Thymus (tissue), 11 donors: ENCODE data around the gene ADCK1. TPM values are rescaled to one million over a fixed set of nuclear protein-coding genes. Genes with fewer than 3 reads are reported as not detected.
"Not testable (repeated sequence)": the region's sequence is repeated elsewhere in the genome, so short reads cannot be mapped to it uniquely, and the experiment has no call there.

Source experiments
- DNase-seq, 9 donors: peaks; one replicate each; pipeline ENCODE4 v3.0.0-alpha.2; 2013; ENCODE audit warnings: low spot score in 9 of 9, low read depth in 6 of 9, missing footprints in 1 of 9
- H3K27ac ChIP-seq, 2 donors: one replicate each; pipeline ENCODE4 v1.5.1; 2013; ENCODE audit warnings: control low read depth in 1 of 2, low read depth in 1 of 2, low read length in 1 of 2, mild to moderate bottlenecking in 1 of 2, moderate library complexity in 1 of 2
- H3K27me3 ChIP-seq, 2 donors: one replicate each; pipeline ENCODE4 v1.5.1; 2013; ENCODE audit warnings: low read length in 1 of 2; ENCODE audit not compliant: control insufficient read depth in 2 of 2, insufficient read depth in 1 of 2
- H3K36me3 ChIP-seq, 2 donors: one replicate each; pipeline ENCODE4 v1.5.1; 2013; ENCODE audit warnings: low read length in 1 of 2, mild to moderate bottlenecking in 1 of 2, moderate library complexity in 1 of 2; ENCODE audit not compliant: control insufficient read depth in 2 of 2, insufficient read depth in 2 of 2
- H3K4me1 ChIP-seq, 2 donors: one replicate each; pipeline ENCODE4 v1.5.1; 2013; ENCODE audit warnings: low read length in 2 of 2; ENCODE audit not compliant: control insufficient read depth in 2 of 2, insufficient read depth in 2 of 2
- H3K4me3 ChIP-seq, 2 donors: one replicate each; pipeline ENCODE4 v1.5.1; 2013; ENCODE audit warnings: low read length in 2 of 2, control low read depth in 1 of 2, mild to moderate bottlenecking in 1 of 2
- H3K9me3 ChIP-seq, 2 donors: one replicate each; pipeline ENCODE4 v1.5.1; 2013; ENCODE audit warnings: low read length in 1 of 2, mild to moderate bottlenecking in 1 of 2; ENCODE audit not compliant: control insufficient read depth in 2 of 2, insufficient read depth in 1 of 2
- WGBS: extraction: QIAGEN DNeasy Blood & Tissue Kit; methylation state at CpG from one replicate; pipeline ENCODE4 v1.1.7; 2013; 5-methylcytosine and 5-hydroxymethylcytosine counted together
- polyA plus RNA-seq: library from polyadenylated mRNA; stranded (reverse); fragments of 200-250 nt; gene quantifications from one replicate; pipeline ENCODE4 v1.2.3, GENCODE V29; 2013
- total RNA-seq: library from RNA; stranded (reverse); fragments of 120-200 nt; gene quantifications from one replicate; pipeline ENCODE4 v1.2.4, GENCODE V29; 2013
- donor health status: healthy.

ADCK1 gene
- total and polyA plus RNA-seq, 2 donors: 2.8 to 8.7 TPM

DNA sequence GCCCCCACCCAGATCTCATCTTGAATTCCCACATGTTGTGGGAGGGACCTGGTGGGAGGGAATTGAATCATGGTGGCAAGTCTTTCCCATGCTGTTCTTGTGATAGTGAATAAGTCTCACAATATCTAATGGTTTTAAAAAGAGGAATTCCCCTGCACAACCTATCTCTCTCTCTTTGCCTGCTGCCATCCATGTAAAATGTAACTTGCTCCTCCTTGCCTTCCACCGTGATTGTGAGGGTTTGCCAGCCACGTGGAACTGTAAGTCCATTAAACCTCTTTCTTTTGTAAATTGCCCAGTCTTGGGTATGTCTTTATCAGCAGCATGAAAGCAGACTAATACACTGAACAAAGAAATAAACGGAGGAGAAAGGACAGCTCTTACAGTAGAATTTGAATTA is 159.8 kb downstream of the ADCK1 start:
- H3K36me3 ChIP-seq, H3K4me1 ChIP-seq, H3K27me3 ChIP-seq, DNase-seq, H3K4me3 ChIP-seq, H3K27ac ChIP-seq, H3K9me3 ChIP-seq: not testable (repeated sequence)
- 69% methylated on average over 3 of the region's 3 CpGs for WGBS

DNA sequence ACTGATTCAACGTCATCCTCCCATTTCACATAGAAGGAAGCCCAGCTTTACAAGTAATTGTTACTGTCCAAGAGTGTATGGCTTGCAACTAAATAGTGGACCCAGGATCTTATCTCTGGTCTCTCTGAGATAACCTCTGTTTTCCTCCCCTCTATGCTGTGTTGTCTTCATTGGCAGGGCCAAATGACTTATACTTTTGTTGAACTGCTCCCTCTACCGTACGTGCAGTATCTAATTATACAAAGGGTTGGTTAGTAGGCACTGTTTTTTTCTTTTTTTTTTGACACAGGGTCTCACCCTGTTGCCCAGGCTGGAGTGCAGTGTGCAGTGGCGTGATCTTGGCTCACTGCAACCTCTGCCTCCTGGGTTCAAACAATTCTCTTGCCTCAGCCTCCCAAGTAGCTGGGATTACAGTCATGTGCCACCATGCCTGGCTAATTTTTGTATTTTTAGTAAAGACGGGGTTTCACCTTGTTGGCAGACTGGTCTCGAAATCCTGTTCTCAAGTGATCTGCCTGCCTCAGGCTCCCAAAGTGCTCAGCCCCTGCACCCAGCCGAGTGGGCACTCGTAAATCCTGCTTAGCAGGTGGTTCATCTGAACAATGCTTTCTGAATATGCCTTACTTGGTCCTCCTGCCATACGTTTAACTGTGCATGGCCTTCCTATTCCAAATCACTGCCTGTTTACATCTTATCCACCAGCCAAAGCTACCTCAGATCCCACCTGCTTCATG is 162.1 kb downstream of the ADCK1 start:
- no peaks in the 10 kb centered on the region for H3K36me3 ChIP-seq
- peaks cover 11% of the 10 kb centered on the region in 2 donors for H3K27me3 ChIP-seq
- H3K27ac ChIP-seq: no peak overlapping the region
- 95% methylated on average over 9 of the region's 9 CpGs for WGBS
- H3K4me3 ChIP-seq: no peak overlapping the region
- H3K4me1 ChIP-seq: peaks cover 0 to 3% of the 10 kb centered on the region in 2 donors
- DNase-seq: no peak
- no peaks in the 10 kb centered on the region for H3K9me3 ChIP-seq

DNA sequence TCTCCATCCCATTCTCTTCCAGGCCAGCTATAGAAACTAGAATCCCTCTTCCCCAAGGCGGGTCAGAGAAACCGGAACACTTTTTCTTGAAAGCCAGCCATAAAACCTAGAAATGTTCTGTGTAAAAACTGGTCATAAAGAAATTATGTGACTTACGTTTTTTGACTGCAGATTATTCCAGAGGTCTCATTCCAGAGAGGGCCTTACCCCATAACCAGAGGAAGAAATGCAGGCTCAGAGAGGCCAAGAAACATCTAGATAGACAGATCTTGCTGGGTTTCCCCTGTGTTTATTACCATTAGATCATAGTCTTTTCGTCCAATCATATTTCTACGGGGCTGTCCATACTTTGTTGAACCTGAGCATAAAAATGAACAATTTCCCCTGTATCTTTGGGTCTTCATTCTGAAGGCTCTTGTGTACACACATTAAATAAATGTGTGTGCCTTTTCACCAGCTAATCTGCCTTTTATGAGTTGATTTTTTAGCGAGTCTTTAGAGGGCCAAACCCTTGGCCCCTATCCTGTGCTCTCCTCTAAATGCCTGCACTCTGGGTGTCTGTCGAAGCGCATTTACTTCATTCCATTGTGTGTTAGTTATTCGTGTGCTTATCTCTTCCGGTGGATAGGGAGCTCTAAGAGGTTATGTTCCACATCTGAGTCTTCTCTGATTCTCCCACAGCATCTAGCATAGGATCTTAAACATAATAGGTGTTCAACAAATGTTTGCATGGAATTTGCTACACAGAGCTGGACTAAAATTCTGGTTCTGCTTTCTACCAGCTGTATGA is 163.0 kb downstream of the ADCK1 start:
- no peak overlapping the region for H3K27ac ChIP-seq
- 96% methylated on average over 10 of the region's 10 CpGs for WGBS
- DNase-seq: no peak

GRCh38 chr14:77964586-77964985 is 164.7 kb downstream of the ADCK1 start:
- Histone ChIP-seq H3K36me3 (no peaks in the 10 kb centered on the region), H3K4me1 (peaks cover 0 to 3% of the 10 kb centered on the region in 2 donors), H3K27me3 (peaks cover 12 to 13% of the 10 kb centered on the region in 2 donors), H3K9me3 (no peaks in the 10 kb centered on the region), H3K4me3 (no peak overlapping the region), H3K27ac (no peak overlapping the region)
- 98% methylated on average over 3 of the region's 3 CpGs for WGBS
- no peak for DNase-seq

More for the DNA sequence above, 163.0 kb downstream of the ADCK1 start:
- Histone ChIP-seq H3K4me3 (no peak overlapping the region), H3K4me1 (peaks cover 0 to 3% of the 10 kb centered on the region in 2 donors), H3K36me3 (no peaks in the 10 kb centered on the region), H3K9me3 (no peaks in the 10 kb centered on the region), H3K27me3 (peaks cover 12 to 13% of the 10 kb centered on the region in 2 donors)

GRCh38 chr14:77965050-77965449 is 165.1 kb downstream of the ADCK1 start:
- H3K9me3 ChIP-seq: no peaks in the 10 kb centered on the region
- H3K4me3 ChIP-seq: no peak overlapping the region
- WGBS: 97% methylated on average over 4 of the region's 4 CpGs
- H3K4me1 ChIP-seq: peaks cover 0 to 3% of the 10 kb centered on the region in 2 donors
- H3K27me3 ChIP-seq: peaks cover 12 to 13% of the 10 kb centered on the region in 2 donors
- no peaks in the 10 kb centered on the region for H3K36me3 ChIP-seq
- no peak for DNase-seq
- H3K27ac ChIP-seq: no peak overlapping the region

GRCh38 chr14:77965919-77966435 is 166.1 kb downstream of the ADCK1 start:
- no peaks in the 10 kb centered on the region for H3K36me3 ChIP-seq
- DNase-seq: peak in 1 of 9 donors; percentile 28
- H3K9me3 ChIP-seq: no peaks in the 10 kb centered on the region
- 2% methylated on average over 35 of the region's 35 CpGs for WGBS
- no peak overlapping the region for H3K27ac ChIP-seq
- H3K4me1 ChIP-seq: peaks cover 0 to 3% of the 10 kb centered on the region in 2 donors
- peaks cover 12 to 13% of the 10 kb centered on the region in 2 donors for H3K27me3 ChIP-seq
- peak overlapping the region; percentile 20 to 23 for H3K4me3 ChIP-seq

- H3K4me1 ChIP-seq: peaks cover 0 to 3% of the 10 kb centered on the region in 2 donors
- H3K36me3 ChIP-seq: no peaks in the 10 kb centered on the region
- no peak for DNase-seq
- H3K9me3 ChIP-seq: no peaks in the 10 kb centered on the region
- H3K4me3 ChIP-seq: no peak overlapping the region
- 97% methylated on average over 1 of the region's 1 CpG for WGBS
- peaks cover 12 to 13% of the 10 kb centered on the region in 2 donors for H3K27me3 ChIP-seq
- no peak overlapping the region for H3K27ac ChIP-seq
Measured at GRCh38 chr14:77967110-77967509, 167.2 kb downstream of the ADCK1 start.

DNA sequence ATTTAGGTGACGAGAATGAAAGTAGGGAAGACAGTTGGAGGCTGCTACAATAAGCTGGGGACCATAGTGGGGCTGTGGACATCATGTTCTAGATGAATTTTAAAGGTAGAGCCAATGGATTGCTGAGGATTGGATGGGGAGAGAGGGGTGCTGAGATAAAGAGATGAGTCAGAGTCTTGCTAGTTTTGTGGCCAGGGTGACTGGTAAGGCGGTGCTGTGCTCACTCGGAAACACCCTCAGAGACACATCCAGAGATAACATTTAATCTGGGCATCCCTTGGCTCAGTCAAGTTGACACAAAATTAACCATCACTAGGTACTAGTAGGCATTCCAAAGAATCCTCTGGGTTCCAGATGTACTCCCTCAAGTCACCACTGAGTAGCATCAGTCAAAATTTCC is 170.7 kb downstream of the ADCK1 start:
- no peak for DNase-seq
- H3K9me3 ChIP-seq: no peaks in the 10 kb centered on the region
- H3K36me3 ChIP-seq: no peaks in the 10 kb centered on the region
- H3K27ac ChIP-seq: no peak overlapping the region
- H3K27me3 ChIP-seq: peaks cover 12 to 13% of the 10 kb centered on the region in 2 donors
- H3K4me3 ChIP-seq: no peak overlapping the region
- peaks cover 0 to 1% of the 10 kb centered on the region in 2 donors for H3K4me1 ChIP-seq
- 90% methylated on average over 3 of the region's 3 CpGs for WGBS

DNA sequence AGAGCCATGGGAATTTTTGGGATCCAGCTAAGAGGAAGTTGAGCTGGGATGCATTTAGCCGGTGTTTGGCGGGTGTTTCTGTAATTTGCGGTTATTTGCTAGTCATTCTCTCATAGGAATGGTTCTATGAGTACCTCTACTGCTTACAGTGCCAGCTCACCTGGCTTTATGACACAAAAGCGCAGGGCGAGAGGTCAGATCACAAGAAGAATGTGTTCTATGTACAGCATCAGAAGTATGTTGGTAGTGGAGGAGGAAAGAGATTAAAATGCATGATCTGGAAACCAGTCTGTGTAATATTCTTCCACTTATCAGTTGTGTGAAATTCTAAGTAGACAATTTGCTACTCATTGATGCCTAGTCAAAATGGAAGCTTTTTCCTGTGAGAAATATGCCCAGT is 173.3 kb downstream of the ADCK1 start:
- no peak overlapping the region for H3K4me3 ChIP-seq
- no peaks in the 10 kb centered on the region for H3K4me1 ChIP-seq
- WGBS: 97% methylated on average over 5 of the region's 5 CpGs
- H3K27ac ChIP-seq: no peak overlapping the region
- H3K9me3 ChIP-seq: no peaks in the 10 kb centered on the region
- no peaks in the 10 kb centered on the region for H3K27me3 ChIP-seq
- no peak for DNase-seq
- H3K36me3 ChIP-seq: no peaks in the 10 kb centered on the region
